ENCODE data around the gene KLRF1. TPM values are rescaled to one million over a fixed set of nuclear protein-coding genes. Genes with fewer than 3 reads are reported as not detected.

Gene KLRF1, protein sequence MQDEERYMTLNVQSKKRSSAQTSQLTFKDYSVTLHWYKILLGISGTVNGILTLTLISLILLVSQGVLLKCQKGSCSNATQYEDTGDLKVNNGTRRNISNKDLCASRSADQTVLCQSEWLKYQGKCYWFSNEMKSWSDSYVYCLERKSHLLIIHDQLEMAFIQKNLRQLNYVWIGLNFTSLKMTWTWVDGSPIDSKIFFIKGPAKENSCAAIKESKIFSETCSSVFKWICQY
- total RNA-seq (2014; rRNA removed) (not detected in 2 replicates), Bru-seq, nascent RNA (not detected), BruChase-seq, experiment 1, labeled RNA remaining after a 6-hour chase (not detected), BruChase-seq, experiment 2, labeled RNA remaining after a 2-hour chase (percentile 7 among the genes with signal in this experiment)
- long read RNA-seq: 0 reads

- intact Hi-C loops (cut with micrococcal nuclease): no loop called here
- TF ChIP-seq, protein P1, sequence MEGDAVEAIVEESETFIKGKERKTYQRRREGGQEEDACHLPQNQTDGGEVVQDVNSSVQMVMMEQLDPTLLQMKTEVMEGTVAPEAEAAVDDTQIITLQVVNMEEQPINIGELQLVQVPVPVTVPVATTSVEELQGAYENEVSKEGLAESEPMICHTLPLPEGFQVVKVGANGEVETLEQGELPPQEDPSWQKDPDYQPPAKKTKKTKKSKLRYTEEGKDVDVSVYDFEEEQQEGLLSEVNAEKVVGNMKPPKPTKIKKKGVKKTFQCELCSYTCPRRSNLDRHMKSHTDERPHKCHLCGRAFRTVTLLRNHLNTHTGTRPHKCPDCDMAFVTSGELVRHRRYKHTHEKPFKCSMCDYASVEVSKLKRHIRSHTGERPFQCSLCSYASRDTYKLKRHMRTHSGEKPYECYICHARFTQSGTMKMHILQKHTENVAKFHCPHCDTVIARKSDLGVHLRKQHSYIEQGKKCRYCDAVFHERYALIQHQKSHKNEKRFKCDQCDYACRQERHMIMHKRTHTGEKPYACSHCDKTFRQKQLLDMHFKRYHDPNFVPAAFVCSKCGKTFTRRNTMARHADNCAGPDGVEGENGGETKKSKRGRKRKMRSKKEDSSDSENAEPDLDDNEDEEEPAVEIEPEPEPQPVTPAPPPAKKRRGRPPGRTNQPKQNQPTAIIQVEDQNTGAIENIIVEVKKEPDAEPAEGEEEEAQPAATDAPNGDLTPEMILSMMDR (conservative IDR thresholded peaks at IDR 0.05; ENCODE audit: low read depth, low read length): no peak
- TF ChIP-seq EZH2phosphoT487 (IDR thresholded peaks at IDR 0.05; ENCODE audit: borderline replicate concordance, low read length) (no peak), EZH2 (IDR thresholded peaks at IDR 0.05; ENCODE audit: low read length, unreplicated experiment) (no peak)
- Histone ChIP-seq H3K27me3 (ENCODE audit: low read length) (peaks cover 15% of the 10 kb centered on the region), H3K4me3 (ENCODE audit: low read length) (no peak within 1 kb of the TSS), H3K36me3 (ENCODE audit: low read depth, low read length) (no peaks in the 10 kb centered on the region), H3K9me2 (replicated peaks; ENCODE audit: low read length) (no peaks in the 10 kb centered on the region), H3K9ac (ENCODE audit: low read length) (no peak within 1 kb of the TSS), H3K27ac (ENCODE audit: low read length) (no peak within 1 kb of the TSS), H3K4me1 (ENCODE audit: insufficient read depth, low read length) (no peaks in the 10 kb centered on the region), H3K79me2 (ENCODE audit: low read length) (no peaks in the 10 kb centered on the region), H3K4me2 (ENCODE audit: low read length) (no peak within 1 kb of the TSS), H3F3A (ENCODE audit: low read length, unreplicated experiment) (no peaks in the 10 kb centered on the region), H4K20me1 (ENCODE audit: low read length) (no peaks in the 10 kb centered on the region), H2AFZ (ENCODE audit: low read length) (no peak within 1 kb of the TSS), H3K9me3 (ENCODE audit: low read length) (no peaks in the 10 kb centered on the region)
- POLR2A ChIA-PET (ENCODE audit: unreplicated experiment): no interaction called here
- BruUV-seq (replicated peaks): no TSS peak
- CTCF ChIA-PET: no interaction called here
- DNase-seq (no peak), ATAC-seq (no peak)
These were observed at the start of gene KLRF1 for GRCh38 chr12:9827209-9827888. TSS of gene KLRF1 (plus strand) at chr12:9827481. CDS start at chr12:9827545, 64 bp downstream.

DNA sequence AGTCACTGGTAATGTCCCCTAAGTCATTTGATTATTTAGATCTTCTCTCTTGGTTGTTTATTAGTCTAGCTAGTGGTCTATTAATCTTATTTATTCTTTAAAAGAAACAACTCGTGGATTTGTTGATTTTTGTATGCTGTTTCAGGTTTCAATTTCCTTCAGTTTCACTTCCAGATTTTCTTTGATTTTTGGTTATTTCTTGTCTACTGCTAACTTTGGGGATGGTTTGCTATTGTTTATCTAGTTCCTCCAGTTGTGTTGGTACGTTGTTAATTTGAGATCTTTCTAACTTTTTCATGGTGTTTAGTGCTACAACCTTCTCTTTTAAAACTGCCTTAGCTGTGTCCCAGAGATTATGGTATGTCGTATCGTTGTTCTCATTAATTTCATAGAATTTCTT is 48.1 kb upstream of the KLRF1 start:
- H3F3A ChIP-seq (ENCODE audit: low read length, unreplicated experiment): no peaks in the 10 kb centered on the region
- intact Hi-C loops (cut with micrococcal nuclease): no loop called here
- no peaks in the 10 kb centered on the region for H3K9me3 ChIP-seq (ENCODE audit: low read length)
- H3K79me2 ChIP-seq (ENCODE audit: low read length): no peaks in the 10 kb centered on the region
- H2AFZ ChIP-seq (ENCODE audit: low read length): no peak overlapping the region
- no TSS peak for BruUV-seq (replicated peaks)
- H3K9me2 ChIP-seq (replicated peaks; ENCODE audit: low read length): no peaks in the 10 kb centered on the region
- no peaks in the 10 kb centered on the region for H3K27me3 ChIP-seq (ENCODE audit: low read length)
- no peak for TF ChIP-seq EZH2 (IDR thresholded peaks at IDR 0.05; ENCODE audit: low read length, unreplicated experiment)
- TF ChIP-seq, protein P1 (conservative IDR thresholded peaks at IDR 0.05; ENCODE audit: low read depth, low read length): no peak
- no peak overlapping the region for H3K27ac ChIP-seq (ENCODE audit: low read length)
- no peak overlapping the region for H3K9ac ChIP-seq (ENCODE audit: low read length)
- ATAC-seq (no peak), DNase-seq (no peak)
- no peak overlapping the region for H3K4me2 ChIP-seq (ENCODE audit: low read length)
- no peak overlapping the region for H3K4me3 ChIP-seq (ENCODE audit: low read length)
- H3K4me1 ChIP-seq (ENCODE audit: insufficient read depth, low read length): peaks cover 10% of the 10 kb centered on the region; the same call in 1 of the 2 replicates
- no peaks in the 10 kb centered on the region for H3K36me3 ChIP-seq (ENCODE audit: low read depth, low read length)
- POLR2A ChIA-PET (ENCODE audit: unreplicated experiment): no interaction called here
- CTCF ChIA-PET: no interaction called here
- H4K20me1 ChIP-seq (ENCODE audit: low read length): no peaks in the 10 kb centered on the region

GRCh38 chr12:9781360-9781759 is 45.9 kb upstream of the KLRF1 start:
- intact Hi-C loops (cut with micrococcal nuclease): no loop called here
- POLR2A ChIA-PET (ENCODE audit: unreplicated experiment): no interaction called here
- no peaks in the 10 kb centered on the region for H3K27me3 ChIP-seq (ENCODE audit: low read length)
- no peaks in the 10 kb centered on the region for H3K9me3 ChIP-seq (ENCODE audit: low read length)
- no peak overlapping the region for H3K4me2 ChIP-seq (ENCODE audit: low read length)
- H3K4me3 ChIP-seq (ENCODE audit: low read length): no peak overlapping the region
- no peaks in the 10 kb centered on the region for H3K4me1 ChIP-seq (ENCODE audit: insufficient read depth, low read length)
- no peak overlapping the region for H3K9ac ChIP-seq (ENCODE audit: low read length)
- CTCF ChIA-PET: no interaction called here
- no peaks in the 10 kb centered on the region for H3K9me2 ChIP-seq (replicated peaks; ENCODE audit: low read length)
- ATAC-seq: no peak
- no peaks in the 10 kb centered on the region for H3K79me2 ChIP-seq (ENCODE audit: low read length)
- no peak for DNase-seq
- no TSS peak for BruUV-seq (replicated peaks)
- TF ChIP-seq EZH2 (IDR thresholded peaks at IDR 0.05; ENCODE audit: low read length, unreplicated experiment) (no peak), EZH2phosphoT487 (IDR thresholded peaks at IDR 0.05; ENCODE audit: borderline replicate concordance, low read length) (no peak)
- TF ChIP-seq, protein P1 (conservative IDR thresholded peaks at IDR 0.05; ENCODE audit: low read depth, low read length): no peak
- H3K36me3 ChIP-seq (ENCODE audit: low read depth, low read length): no peaks in the 10 kb centered on the region
- H2AFZ ChIP-seq (ENCODE audit: low read length): no peak overlapping the region
- H3K27ac ChIP-seq (ENCODE audit: low read length): no peak overlapping the region
- no peaks in the 10 kb centered on the region for H3F3A ChIP-seq (ENCODE audit: low read length, unreplicated experiment)
- no peaks in the 10 kb centered on the region for H4K20me1 ChIP-seq (ENCODE audit: low read length)

All from PC-3 (cell line).